MM.1S (cell line): ENCODE measurements around the gene TMEM108.

Experiments
- CTCF ChIP-seq: fragments of 300-600 bp; sonication (generic); IDR thresholded peaks from 2 replicates; pipeline ENCODE4 v1.5.1; 2016; ENCODE audit warnings: antibody characterized with exemption, low read length, mixed read lengths
- EZH2 ChIP-seq: fragments of 300-600 bp; sonication (generic); optimal IDR thresholded peaks from 2 replicates; pipeline ENCODE3; 2017; ENCODE audit warnings: low read depth, mild to moderate bottlenecking, antibody characterized with exemption, low read length, mixed read lengths

- TF ChIP-seq CTCF = no peak
- TF ChIP-seq EZH2 = no peak
Measured at GRCh38 chr3:133367403-133367802, 329.2 kb downstream of the TMEM108 start.
